ENCODE data around the gene ATAD1.

The ATAD1 gene

DNA sequence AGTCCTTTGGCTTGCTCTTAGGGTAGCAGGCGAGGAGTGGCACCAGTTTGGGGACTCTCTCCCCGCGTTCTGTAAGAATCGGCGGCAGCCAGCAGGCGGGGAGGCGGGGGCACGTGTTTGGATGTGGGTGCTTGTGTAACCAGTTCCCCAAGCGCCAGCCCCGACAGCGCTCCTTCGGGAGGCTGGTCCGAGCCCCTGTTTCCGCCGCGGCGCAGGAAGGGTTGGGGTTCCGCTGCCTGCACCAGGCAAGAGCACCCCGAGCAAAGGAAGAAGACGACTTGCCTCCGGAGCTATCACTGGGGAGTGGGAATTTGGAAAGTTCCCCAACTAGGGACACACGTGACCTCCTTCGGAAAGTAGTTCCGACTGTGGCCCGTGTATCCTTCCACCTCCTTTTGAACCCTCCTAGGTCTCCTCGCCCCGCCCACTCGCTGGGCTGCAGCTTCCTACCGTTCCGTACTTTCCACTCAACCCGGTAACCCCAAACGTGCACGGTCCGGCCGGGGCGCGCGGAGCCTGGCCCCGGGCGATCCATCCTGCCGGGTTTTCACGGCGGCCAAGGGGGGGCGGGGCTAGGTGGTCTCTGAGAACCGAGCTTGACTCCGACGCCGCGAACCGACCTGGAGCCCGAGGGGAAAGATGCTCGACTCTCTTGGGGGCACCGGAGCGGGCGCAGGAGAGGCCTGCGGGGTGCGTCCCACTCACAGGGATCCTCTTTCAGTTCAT is 44.1 kb upstream of the ATAD1 start:
- Histone ChIP-seq H3K18ac (ENCODE audit: low read length) (peak overlapping the region; percentile 87), H3K9me3 (ENCODE audit: insufficient read depth, low read depth, low read length) (no peaks in the 10 kb centered on the region), H3K27me3 (ENCODE audit: insufficient read depth, low read length) (no peaks in the 10 kb centered on the region), H3K27ac (ENCODE audit: low read depth, low read length) (peak overlapping the region; percentile 100), H3K4me1 (ENCODE audit: control insufficient read depth in 1 of 2, insufficient read depth in 2 of 2, low read length in 2 of 2) (no peaks in the 10 kb centered on the region), H2AFZ (ENCODE audit: insufficient read depth, low read length, poor library complexity) (peak overlapping the region; percentile 83), H3K79me2 (ENCODE audit: control insufficient read depth, insufficient read depth, low read length, poor library complexity) (peaks cover 19% of the 10 kb centered on the region), H3K36me3 (ENCODE audit: control insufficient read depth in 1 of 2, insufficient read depth in 2 of 2, low read length in 2 of 2) (no peaks in the 10 kb centered on the region), H2BK12ac (ENCODE audit: low read length) (peak overlapping the region; percentile 31), H3K9ac (ENCODE audit: low read length) (peak overlapping the region; percentile 79), H3K79me1 (ENCODE audit: low read length) (peaks cover 25% of the 10 kb centered on the region), H3K23ac (ENCODE audit: low read length) (no peak overlapping the region), H3K14ac (ENCODE audit: low read length) (peak overlapping the region; percentile 87), H4K12ac (ENCODE audit: low read depth, low read length) (peak overlapping the region; percentile 73), H4K8ac (ENCODE audit: low read depth, low read length) (peak overlapping the region; percentile 83), H4K91ac (ENCODE audit: low read depth, low read length) (peak overlapping the region; percentile 96), H2BK120ac (ENCODE audit: insufficient read depth, low read length, poor library complexity) (peak overlapping the region; percentile 79), H2BK5ac (ENCODE audit: low read depth, low read length, poor library complexity) (peak overlapping the region; percentile 67), H3K4ac (ENCODE audit: low read depth, low read length) (peak overlapping the region; percentile 51), H2AK5ac (ENCODE audit: low read length) (no peak overlapping the region), H3K4me2 (ENCODE audit: low read length) (peak overlapping the region; percentile 90), H3K4me3 (ENCODE audit: low read depth, low read length) (peak overlapping the region; percentile 77)
- peak; percentile 86 to 96 for DNase-seq
- WGBS (ENCODE audit: extremely low coverage, insufficient coverage, insufficient read length) = no CpG with 5 or more reads among the region's 57 CpGs

DNA sequence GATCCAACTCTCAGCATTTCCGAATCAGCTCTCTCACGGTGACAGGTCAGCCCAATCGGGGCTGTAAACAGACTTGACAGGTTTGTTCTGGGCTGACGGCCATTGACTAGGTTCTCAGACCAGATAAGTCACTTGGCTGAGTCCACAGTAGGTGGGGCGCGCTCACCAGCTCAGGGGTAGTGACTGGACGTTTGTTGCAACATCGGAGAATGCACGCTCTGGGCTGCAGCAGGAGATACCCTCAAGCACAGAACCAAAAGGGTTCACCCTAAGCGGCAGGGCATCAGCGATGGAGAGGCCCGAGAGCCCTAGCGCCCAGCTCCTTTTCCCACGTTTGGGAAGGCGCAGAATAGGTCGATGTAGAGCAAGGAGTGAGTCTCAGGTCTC is 43.5 kb upstream of the ATAD1 start:
- H3K9ac ChIP-seq (ENCODE audit: low read length) = peak overlapping the region; percentile 27
- WGBS (ENCODE audit: extremely low coverage, insufficient coverage, insufficient read length) = no CpG with 5 or more reads among the region's 16 CpGs
- peak overlapping the region; percentile 67 for H2BK5ac ChIP-seq (ENCODE audit: low read depth, low read length, poor library complexity)
- peak overlapping the region; percentile 77 for H3K4me3 ChIP-seq (ENCODE audit: low read depth, low read length)
- H3K23ac ChIP-seq (ENCODE audit: low read length) = no peak overlapping the region
- H3K27ac ChIP-seq (ENCODE audit: low read depth, low read length) = peak overlapping the region; percentile 63
- peak overlapping the region; percentile 82 for H4K91ac ChIP-seq (ENCODE audit: low read depth, low read length)
- H3K9me3 ChIP-seq (ENCODE audit: insufficient read depth, low read depth, low read length) = no peaks in the 10 kb centered on the region
- H3K4me1 ChIP-seq (ENCODE audit: control insufficient read depth in 1 of 2, insufficient read depth in 2 of 2, low read length in 2 of 2) = no peaks in the 10 kb centered on the region
- H2AFZ ChIP-seq (ENCODE audit: insufficient read depth, low read length, poor library complexity) = peak overlapping the region; percentile 83
- peak overlapping the region; percentile 31 for H2BK12ac ChIP-seq (ENCODE audit: low read length)
- H3K79me2 ChIP-seq (ENCODE audit: control insufficient read depth, insufficient read depth, low read length, poor library complexity) = peaks cover 19% of the 10 kb centered on the region
- H2BK120ac ChIP-seq (ENCODE audit: insufficient read depth, low read length, poor library complexity) = peak overlapping the region; percentile 79
- H3K27me3 ChIP-seq (ENCODE audit: insufficient read depth, low read length) = no peaks in the 10 kb centered on the region
- H3K14ac ChIP-seq (ENCODE audit: low read length) = peak overlapping the region; percentile 87
- H3K79me1 ChIP-seq (ENCODE audit: low read length) = peaks cover 25% of the 10 kb centered on the region
- peak overlapping the region; percentile 87 for H3K18ac ChIP-seq (ENCODE audit: low read length)
- H4K8ac ChIP-seq (ENCODE audit: low read depth, low read length) = peak overlapping the region; percentile 83
- H3K4me2 ChIP-seq (ENCODE audit: low read length) = peak overlapping the region; percentile 90
- H3K4ac ChIP-seq (ENCODE audit: low read depth, low read length) = peak overlapping the region; percentile 49
- no peaks in the 10 kb centered on the region for H3K36me3 ChIP-seq (ENCODE audit: control insufficient read depth in 1 of 2, insufficient read depth in 2 of 2, low read length in 2 of 2)
- no peak overlapping the region for H2AK5ac ChIP-seq (ENCODE audit: low read length)
- H4K12ac ChIP-seq (ENCODE audit: low read depth, low read length) = peak overlapping the region; percentile 73
- peak; percentile 73 to 74 for DNase-seq

DNA sequence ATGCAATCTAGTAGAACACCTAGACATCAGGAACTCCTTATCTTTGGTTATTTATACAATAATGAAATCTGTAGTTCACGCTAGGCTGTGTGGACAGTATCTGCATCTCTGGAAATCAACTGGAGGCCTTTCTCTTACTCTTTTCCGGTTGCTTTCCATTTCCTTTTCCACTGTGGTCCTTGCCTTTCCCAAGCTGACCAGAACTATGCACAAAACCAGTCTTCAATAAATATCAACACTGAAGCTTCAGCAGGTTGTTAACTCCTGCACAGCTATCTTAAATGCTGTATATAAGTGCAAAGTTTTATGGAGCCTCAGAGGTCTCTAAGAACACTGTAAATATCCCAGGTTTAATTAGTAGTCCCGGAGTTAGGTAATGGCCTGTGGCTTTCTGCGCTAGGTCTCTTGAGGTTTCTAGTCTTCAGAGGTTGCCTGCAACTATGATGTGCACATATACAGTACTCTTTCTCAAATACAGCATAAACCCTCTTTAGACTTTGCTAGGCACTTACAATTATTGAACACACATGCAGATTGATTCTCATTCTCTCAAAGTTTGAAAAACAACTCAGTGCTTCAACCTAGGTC is 42.9 kb upstream of the ATAD1 start:
- H4K12ac ChIP-seq (ENCODE audit: low read depth, low read length) = no peak overlapping the region
- no peak overlapping the region for H4K91ac ChIP-seq (ENCODE audit: low read depth, low read length)
- H3K4me1 ChIP-seq (ENCODE audit: control insufficient read depth in 1 of 2, insufficient read depth in 2 of 2, low read length in 2 of 2) = no peaks in the 10 kb centered on the region
- no peak overlapping the region for H3K14ac ChIP-seq (ENCODE audit: low read length)
- no peak overlapping the region for H3K9ac ChIP-seq (ENCODE audit: low read length)
- H3K36me3 ChIP-seq (ENCODE audit: control insufficient read depth in 1 of 2, insufficient read depth in 2 of 2, low read length in 2 of 2) = no peaks in the 10 kb centered on the region
- H3K4me3 ChIP-seq (ENCODE audit: low read depth, low read length) = no peak overlapping the region
- H2BK12ac ChIP-seq (ENCODE audit: low read length) = no peak overlapping the region
- H2BK5ac ChIP-seq (ENCODE audit: low read depth, low read length, poor library complexity) = no peak overlapping the region
- peaks cover 19% of the 10 kb centered on the region for H3K79me2 ChIP-seq (ENCODE audit: control insufficient read depth, insufficient read depth, low read length, poor library complexity)
- H2AFZ ChIP-seq (ENCODE audit: insufficient read depth, low read length, poor library complexity) = no peak overlapping the region
- H3K23ac ChIP-seq (ENCODE audit: low read length) = no peak overlapping the region
- H3K18ac ChIP-seq (ENCODE audit: low read length) = no peak overlapping the region
- H3K9me3 ChIP-seq (ENCODE audit: insufficient read depth, low read depth, low read length) = no peaks in the 10 kb centered on the region
- peaks cover 25% of the 10 kb centered on the region for H3K79me1 ChIP-seq (ENCODE audit: low read length)
- no peak overlapping the region for H2BK120ac ChIP-seq (ENCODE audit: insufficient read depth, low read length, poor library complexity)
- H3K27me3 ChIP-seq (ENCODE audit: insufficient read depth, low read length) = no peaks in the 10 kb centered on the region
- no peak overlapping the region for H2AK5ac ChIP-seq (ENCODE audit: low read length)
- H3K4me2 ChIP-seq (ENCODE audit: low read length) = no peak overlapping the region
- DNase-seq = no peak
- H3K4ac ChIP-seq (ENCODE audit: low read depth, low read length) = no peak overlapping the region
- no peak overlapping the region for H4K8ac ChIP-seq (ENCODE audit: low read depth, low read length)
- no CpG with 5 or more reads among the region's 4 CpGs for WGBS (ENCODE audit: extremely low coverage, insufficient coverage, insufficient read length)
- H3K27ac ChIP-seq (ENCODE audit: low read depth, low read length) = no peak overlapping the region

DNA sequence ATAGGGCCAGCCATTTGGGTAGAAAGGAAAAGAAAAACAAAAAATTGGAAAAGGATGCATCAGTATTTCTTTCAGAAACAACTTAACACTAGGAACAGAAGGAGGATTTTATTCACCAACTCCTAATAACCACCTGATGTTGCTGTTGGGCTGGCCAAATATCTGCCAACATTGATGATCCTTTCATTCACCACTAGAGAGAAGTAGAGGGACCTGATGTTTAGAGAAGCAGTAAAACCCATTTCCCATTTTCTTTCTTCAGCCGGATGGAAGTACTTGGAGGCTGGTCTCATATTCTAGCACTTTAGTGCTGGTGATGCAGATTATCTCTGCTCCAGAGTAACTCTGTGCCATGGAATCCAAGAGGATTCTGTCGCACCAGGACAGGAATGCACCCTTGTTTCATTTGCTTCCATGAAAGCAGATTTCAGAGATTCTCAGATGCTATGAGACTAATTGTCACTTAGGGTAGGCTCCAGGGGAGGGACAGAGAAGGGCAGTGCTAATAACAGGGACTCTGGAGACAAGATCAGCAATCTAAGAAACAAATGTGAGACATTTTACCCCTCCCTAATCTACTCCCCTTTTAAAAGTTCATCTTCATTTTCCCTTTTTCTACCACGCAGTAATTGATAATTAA is 42.2 kb upstream of the ATAD1 start:
- no peak overlapping the region for H3K4ac ChIP-seq (ENCODE audit: low read depth, low read length)
- no peak overlapping the region for H4K12ac ChIP-seq (ENCODE audit: low read depth, low read length)
- H3K79me2 ChIP-seq (ENCODE audit: control insufficient read depth, insufficient read depth, low read length, poor library complexity) = peaks cover 19% of the 10 kb centered on the region
- no peak overlapping the region for H3K27ac ChIP-seq (ENCODE audit: low read depth, low read length)
- H3K4me2 ChIP-seq (ENCODE audit: low read length) = no peak overlapping the region
- H2BK12ac ChIP-seq (ENCODE audit: low read length) = no peak overlapping the region
- peaks cover 25% of the 10 kb centered on the region for H3K79me1 ChIP-seq (ENCODE audit: low read length)
- no peak overlapping the region for H2AFZ ChIP-seq (ENCODE audit: insufficient read depth, low read length, poor library complexity)
- H3K36me3 ChIP-seq (ENCODE audit: control insufficient read depth in 1 of 2, insufficient read depth in 2 of 2, low read length in 2 of 2) = no peaks in the 10 kb centered on the region
- H4K8ac ChIP-seq (ENCODE audit: low read depth, low read length) = no peak overlapping the region
- H3K9me3 ChIP-seq (ENCODE audit: insufficient read depth, low read depth, low read length) = no peaks in the 10 kb centered on the region
- no peaks in the 10 kb centered on the region for H3K27me3 ChIP-seq (ENCODE audit: insufficient read depth, low read length)
- H3K9ac ChIP-seq (ENCODE audit: low read length) = no peak overlapping the region
- no peak overlapping the region for H3K18ac ChIP-seq (ENCODE audit: low read length)
- no peak overlapping the region for H3K14ac ChIP-seq (ENCODE audit: low read length)
- H4K91ac ChIP-seq (ENCODE audit: low read depth, low read length) = no peak overlapping the region
- H2BK5ac ChIP-seq (ENCODE audit: low read depth, low read length, poor library complexity) = no peak overlapping the region
- H3K4me1 ChIP-seq (ENCODE audit: control insufficient read depth in 1 of 2, insufficient read depth in 2 of 2, low read length in 2 of 2) = no peaks in the 10 kb centered on the region
- peak; percentile 34 to 50 for DNase-seq
- H3K23ac ChIP-seq (ENCODE audit: low read length) = no peak overlapping the region
- no peak overlapping the region for H2BK120ac ChIP-seq (ENCODE audit: insufficient read depth, low read length, poor library complexity)
- no CpG with 5 or more reads among the region's 3 CpGs for WGBS (ENCODE audit: extremely low coverage, insufficient coverage, insufficient read length)
- H2AK5ac ChIP-seq (ENCODE audit: low read length) = no peak overlapping the region
- no peak overlapping the region for H3K4me3 ChIP-seq (ENCODE audit: low read depth, low read length)
